H1 (cell line): ENCODE data around the gene RDH16. TPM values are rescaled to one million over a fixed set of nuclear protein-coding genes. Genes with fewer than 3 reads are reported as not detected.

Experiments
- ASH2L ChIP-seq: fragments of 200-600, 300-600 bp; sonication (generic); IDR thresholded peaks from one replicate; pipeline ENCODE4 v1.7.1; 2017; ENCODE audit warnings: low read length
- ATF2 ChIP-seq: IDR thresholded peaks from 2 replicates; pipeline ENCODE4 v1.6.1; 2012; ENCODE audit warnings: low read length, inconsistent platforms
- CEBPB ChIP-seq: IDR thresholded peaks from 2 replicates; pipeline ENCODE4 v1.6.1; 2012; ENCODE audit warnings: low read depth, low read length
- CHD2 ChIP-seq: IDR thresholded peaks from 2 replicates; pipeline ENCODE4 v1.6.1; 2012; ENCODE audit warnings: low read length, improper control_type of control experiment
- JUN ChIP-seq: IDR thresholded peaks from 2 replicates; pipeline ENCODE4 v1.6.1; 2011; ENCODE audit warnings: low read depth, mild to moderate bottlenecking, improper control_type of control experiment, low read length
- YY1 ChIP-seq: IDR thresholded peaks from 2 replicates; pipeline ENCODE4 v1.6.1; 2011; ENCODE audit warnings: low read depth, mild to moderate bottlenecking, low read length
- polyA plus RNA-seq, 7 experiments: library from polyadenylated mRNA; depleted of rRNA in 3 of 7; stranded (reverse) in 5 of 7; unstranded in 2 of 7; fragments of >200 nt in 5 of 7; fragments of 200-250 nt in 2 of 7; gene quantifications; 1 replicate in 5 of 7; 2 replicates in 1 of 7; 4 replicates in 1 of 7; pipeline versions ENCODE4 v1.2.1 to v1.2.3, GENCODE V29; 2011 to 2013; ENCODE audit warnings: missing spikeins in 2 of 7, mixed read lengths in 2 of 7
- total RNA-seq: library from RNA; stranded (reverse); fragmentation: NEBNext Ultra II Directional; extraction: Animal tissue kit (Norgen Biotek cat#: 25700); gene quantifications from 2 replicates; pipeline ENCODE4 v1.2.1, GENCODE V29; 2021
- TF ChIP-seq, protein P1 (sequence below): fragments of 300-600 bp; sonication (generic); IDR thresholded peaks from 2 replicates; pipeline ENCODE4 v1.7.1; 2012; ENCODE audit warnings: low read length, moderate library complexity, mild to moderate bottlenecking, inconsistent platforms; ENCODE audit not compliant: insufficient replicate concordance

RDH16 gene
- total and polyA plus RNA-seq, 2 of the 8 experiments (the other 6 are each of a cell fraction or from before 2014, with no cell fraction given): 0.30 to 0.79 TPM

DNA sequence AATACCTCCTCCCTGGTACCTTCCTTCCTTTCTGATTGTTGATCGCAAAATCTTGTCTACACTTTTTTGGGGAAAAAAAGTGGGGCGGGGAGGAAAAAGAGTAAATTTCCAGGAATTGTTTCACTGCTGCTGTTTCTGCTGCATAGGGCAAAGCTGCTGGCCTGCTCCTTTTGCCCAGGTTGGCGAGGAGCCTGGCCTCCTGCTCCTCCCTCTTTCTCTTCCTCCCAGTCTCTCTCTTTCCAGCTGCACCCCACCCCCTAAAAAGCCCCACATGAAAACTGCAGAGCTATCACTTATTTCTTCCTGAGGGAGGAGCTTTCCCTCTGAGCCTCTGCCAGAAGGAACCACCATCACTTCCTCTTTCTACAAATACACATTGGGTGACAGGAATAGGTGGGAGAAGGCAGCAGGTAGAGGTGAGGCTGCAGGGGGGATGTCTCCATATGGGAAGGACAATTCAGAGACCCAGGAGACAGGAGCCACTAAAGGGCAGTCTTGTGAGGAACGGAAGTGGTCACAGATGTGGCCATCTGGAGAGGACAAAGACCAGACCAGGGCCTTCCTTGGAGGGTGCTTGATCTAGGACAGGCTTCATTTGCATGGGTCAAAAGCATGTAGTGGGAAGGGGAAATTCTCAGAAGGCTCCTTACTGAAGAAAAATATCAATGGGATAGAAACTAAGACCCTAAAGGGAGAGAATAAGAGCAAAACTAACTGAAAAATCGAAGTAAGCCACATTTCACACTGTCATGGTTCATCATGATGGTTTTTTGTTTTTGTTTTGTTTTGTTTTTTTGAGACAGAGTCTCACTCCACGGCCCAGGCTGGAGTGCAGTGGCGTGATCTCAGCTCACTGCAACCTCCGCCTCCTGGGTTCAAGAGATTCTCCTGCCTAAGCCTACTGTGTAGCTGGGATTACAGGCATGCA, 34.2 kb upstream of the RDH16 start (continued):
- TF ChIP-seq, protein P1, sequence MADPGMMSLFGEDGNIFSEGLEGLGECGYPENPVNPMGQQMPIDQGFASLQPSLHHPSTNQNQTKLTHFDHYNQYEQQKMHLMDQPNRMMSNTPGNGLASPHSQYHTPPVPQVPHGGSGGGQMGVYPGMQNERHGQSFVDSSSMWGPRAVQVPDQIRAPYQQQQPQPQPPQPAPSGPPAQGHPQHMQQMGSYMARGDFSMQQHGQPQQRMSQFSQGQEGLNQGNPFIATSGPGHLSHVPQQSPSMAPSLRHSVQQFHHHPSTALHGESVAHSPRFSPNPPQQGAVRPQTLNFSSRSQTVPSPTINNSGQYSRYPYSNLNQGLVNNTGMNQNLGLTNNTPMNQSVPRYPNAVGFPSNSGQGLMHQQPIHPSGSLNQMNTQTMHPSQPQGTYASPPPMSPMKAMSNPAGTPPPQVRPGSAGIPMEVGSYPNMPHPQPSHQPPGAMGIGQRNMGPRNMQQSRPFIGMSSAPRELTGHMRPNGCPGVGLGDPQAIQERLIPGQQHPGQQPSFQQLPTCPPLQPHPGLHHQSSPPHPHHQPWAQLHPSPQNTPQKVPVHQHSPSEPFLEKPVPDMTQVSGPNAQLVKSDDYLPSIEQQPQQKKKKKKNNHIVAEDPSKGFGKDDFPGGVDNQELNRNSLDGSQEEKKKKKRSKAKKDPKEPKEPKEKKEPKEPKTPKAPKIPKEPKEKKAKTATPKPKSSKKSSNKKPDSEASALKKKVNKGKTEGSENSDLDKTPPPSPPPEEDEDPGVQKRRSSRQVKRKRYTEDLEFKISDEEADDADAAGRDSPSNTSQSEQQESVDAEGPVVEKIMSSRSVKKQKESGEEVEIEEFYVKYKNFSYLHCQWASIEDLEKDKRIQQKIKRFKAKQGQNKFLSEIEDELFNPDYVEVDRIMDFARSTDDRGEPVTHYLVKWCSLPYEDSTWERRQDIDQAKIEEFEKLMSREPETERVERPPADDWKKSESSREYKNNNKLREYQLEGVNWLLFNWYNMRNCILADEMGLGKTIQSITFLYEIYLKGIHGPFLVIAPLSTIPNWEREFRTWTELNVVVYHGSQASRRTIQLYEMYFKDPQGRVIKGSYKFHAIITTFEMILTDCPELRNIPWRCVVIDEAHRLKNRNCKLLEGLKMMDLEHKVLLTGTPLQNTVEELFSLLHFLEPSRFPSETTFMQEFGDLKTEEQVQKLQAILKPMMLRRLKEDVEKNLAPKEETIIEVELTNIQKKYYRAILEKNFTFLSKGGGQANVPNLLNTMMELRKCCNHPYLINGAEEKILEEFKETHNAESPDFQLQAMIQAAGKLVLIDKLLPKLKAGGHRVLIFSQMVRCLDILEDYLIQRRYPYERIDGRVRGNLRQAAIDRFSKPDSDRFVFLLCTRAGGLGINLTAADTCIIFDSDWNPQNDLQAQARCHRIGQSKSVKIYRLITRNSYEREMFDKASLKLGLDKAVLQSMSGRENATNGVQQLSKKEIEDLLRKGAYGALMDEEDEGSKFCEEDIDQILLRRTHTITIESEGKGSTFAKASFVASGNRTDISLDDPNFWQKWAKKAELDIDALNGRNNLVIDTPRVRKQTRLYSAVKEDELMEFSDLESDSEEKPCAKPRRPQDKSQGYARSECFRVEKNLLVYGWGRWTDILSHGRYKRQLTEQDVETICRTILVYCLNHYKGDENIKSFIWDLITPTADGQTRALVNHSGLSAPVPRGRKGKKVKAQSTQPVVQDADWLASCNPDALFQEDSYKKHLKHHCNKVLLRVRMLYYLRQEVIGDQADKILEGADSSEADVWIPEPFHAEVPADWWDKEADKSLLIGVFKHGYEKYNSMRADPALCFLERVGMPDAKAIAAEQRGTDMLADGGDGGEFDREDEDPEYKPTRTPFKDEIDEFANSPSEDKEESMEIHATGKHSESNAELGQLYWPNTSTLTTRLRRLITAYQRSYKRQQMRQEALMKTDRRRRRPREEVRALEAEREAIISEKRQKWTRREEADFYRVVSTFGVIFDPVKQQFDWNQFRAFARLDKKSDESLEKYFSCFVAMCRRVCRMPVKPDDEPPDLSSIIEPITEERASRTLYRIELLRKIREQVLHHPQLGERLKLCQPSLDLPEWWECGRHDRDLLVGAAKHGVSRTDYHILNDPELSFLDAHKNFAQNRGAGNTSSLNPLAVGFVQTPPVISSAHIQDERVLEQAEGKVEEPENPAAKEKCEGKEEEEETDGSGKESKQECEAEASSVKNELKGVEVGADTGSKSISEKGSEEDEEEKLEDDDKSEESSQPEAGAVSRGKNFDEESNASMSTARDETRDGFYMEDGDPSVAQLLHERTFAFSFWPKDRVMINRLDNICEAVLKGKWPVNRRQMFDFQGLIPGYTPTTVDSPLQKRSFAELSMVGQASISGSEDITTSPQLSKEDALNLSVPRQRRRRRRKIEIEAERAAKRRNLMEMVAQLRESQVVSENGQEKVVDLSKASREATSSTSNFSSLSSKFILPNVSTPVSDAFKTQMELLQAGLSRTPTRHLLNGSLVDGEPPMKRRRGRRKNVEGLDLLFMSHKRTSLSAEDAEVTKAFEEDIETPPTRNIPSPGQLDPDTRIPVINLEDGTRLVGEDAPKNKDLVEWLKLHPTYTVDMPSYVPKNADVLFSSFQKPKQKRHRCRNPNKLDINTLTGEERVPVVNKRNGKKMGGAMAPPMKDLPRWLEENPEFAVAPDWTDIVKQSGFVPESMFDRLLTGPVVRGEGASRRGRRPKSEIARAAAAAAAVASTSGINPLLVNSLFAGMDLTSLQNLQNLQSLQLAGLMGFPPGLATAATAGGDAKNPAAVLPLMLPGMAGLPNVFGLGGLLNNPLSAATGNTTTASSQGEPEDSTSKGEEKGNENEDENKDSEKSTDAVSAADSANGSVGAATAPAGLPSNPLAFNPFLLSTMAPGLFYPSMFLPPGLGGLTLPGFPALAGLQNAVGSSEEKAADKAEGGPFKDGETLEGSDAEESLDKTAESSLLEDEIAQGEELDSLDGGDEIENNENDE: no peak
- TF ChIP-seq JUN (no peak), CHD2 (no peak), ATF2 (no peak), ASH2L (no peak), YY1 (no peak), CEBPB (no peak)
